ENCODE measurements around the gene MAMLD1.

DNA sequence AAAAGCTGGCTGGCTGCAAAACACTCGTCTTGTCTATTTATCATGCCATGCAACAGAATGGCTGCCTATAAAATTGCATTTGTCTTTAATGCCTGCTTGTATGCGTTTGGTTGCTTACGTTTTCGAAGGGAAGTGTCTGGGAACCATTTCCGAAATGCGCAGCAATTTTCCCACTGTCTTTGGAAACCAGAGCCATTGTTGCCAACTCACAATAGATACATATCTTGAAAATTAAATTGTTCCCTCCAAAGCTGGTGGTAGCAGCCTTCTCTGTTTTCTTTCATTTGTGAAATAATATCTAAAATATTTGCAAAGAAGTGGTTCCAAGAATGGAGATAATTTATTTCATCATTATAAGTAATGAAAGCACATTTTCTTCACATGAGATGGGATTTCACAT is 53.4 kb downstream of the MAMLD1 start:
- TF ChIP-seq POLR2A (IDR thresholded peaks at IDR 0.05): no peak
- TF ChIP-seq, protein P1, sequence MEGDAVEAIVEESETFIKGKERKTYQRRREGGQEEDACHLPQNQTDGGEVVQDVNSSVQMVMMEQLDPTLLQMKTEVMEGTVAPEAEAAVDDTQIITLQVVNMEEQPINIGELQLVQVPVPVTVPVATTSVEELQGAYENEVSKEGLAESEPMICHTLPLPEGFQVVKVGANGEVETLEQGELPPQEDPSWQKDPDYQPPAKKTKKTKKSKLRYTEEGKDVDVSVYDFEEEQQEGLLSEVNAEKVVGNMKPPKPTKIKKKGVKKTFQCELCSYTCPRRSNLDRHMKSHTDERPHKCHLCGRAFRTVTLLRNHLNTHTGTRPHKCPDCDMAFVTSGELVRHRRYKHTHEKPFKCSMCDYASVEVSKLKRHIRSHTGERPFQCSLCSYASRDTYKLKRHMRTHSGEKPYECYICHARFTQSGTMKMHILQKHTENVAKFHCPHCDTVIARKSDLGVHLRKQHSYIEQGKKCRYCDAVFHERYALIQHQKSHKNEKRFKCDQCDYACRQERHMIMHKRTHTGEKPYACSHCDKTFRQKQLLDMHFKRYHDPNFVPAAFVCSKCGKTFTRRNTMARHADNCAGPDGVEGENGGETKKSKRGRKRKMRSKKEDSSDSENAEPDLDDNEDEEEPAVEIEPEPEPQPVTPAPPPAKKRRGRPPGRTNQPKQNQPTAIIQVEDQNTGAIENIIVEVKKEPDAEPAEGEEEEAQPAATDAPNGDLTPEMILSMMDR (IDR thresholded peaks at IDR 0.05): no peak

Measured in Peyer's patch (tissue), 4 donors.